ENCODE data around the gene GRIPAP1. TPM values are rescaled to one million over a fixed set of nuclear protein-coding genes. Genes with fewer than 3 reads are reported as not detected.

GRIPAP1 gene
- total RNA-seq, 2 experiments from 2014 or later, result 81.8 to 82.7 TPM

GRCh38 chrX:48935301-48935670, 66.8 kb downstream of the GRIPAP1 start:
- Mint-ChIP-seq H3K27ac (no peak overlapping the region), H3K4me1 (ENCODE audit: low read depth) (peaks cover 63% of the 10 kb centered on the region)

GRCh38 chrX:48934581-48935300, 67.3 kb downstream of the GRIPAP1 start:
- ATAC-seq (no peak), DNase-seq (no peak)
- ChIA-PET POLR2A (interaction anchor here (2.2 kb wide), 1 partner anchor 15 kb away, joined by 5 read pairs; no protein-coding TSS in a partner anchor), CTCF (no interaction called here)
- peaks cover 58% of the 10 kb centered on the region for H3K4me1 Mint-ChIP-seq (ENCODE audit: low read depth)
- no peak overlapping the region for H3K27ac Mint-ChIP-seq
- H3K9me3 Mint-ChIP-seq (ENCODE audit: insufficient read depth), result no peaks in the 10 kb centered on the region
- H3K4me3 Mint-ChIP-seq, result no peak overlapping the region
- peaks cover 48% of the 10 kb centered on the region for H3K36me3 Mint-ChIP-seq (ENCODE audit: low read depth)
- H3K27me3 Mint-ChIP-seq (ENCODE audit: low read depth), result no peaks in the 10 kb centered on the region

More at GRCh38 chrX:48935301-48935670, 66.8 kb downstream of the GRIPAP1 start:
- no peaks in the 10 kb centered on the region for H3K9me3 Mint-ChIP-seq (ENCODE audit: insufficient read depth)
- ChIA-PET CTCF (no interaction called here), POLR2A (no interaction called here)
- H3K4me3 Mint-ChIP-seq, result no peak overlapping the region
- no peaks in the 10 kb centered on the region for H3K27me3 Mint-ChIP-seq (ENCODE audit: low read depth)
- ATAC-seq (no peak), DNase-seq (no peak)
- H3K36me3 Mint-ChIP-seq (ENCODE audit: low read depth), result peaks cover 48% of the 10 kb centered on the region

GRCh38 chrX:48933757-48934156, 68.3 kb downstream of the GRIPAP1 start:
- Mint-ChIP-seq H3K4me3 (no peak overlapping the region), H3K9me3 (ENCODE audit: insufficient read depth) (no peaks in the 10 kb centered on the region), H3K27me3 (ENCODE audit: low read depth) (no peaks in the 10 kb centered on the region), H3K27ac (peak overlapping the region; percentile 16), H3K4me1 (ENCODE audit: low read depth) (peaks cover 48% of the 10 kb centered on the region), H3K36me3 (ENCODE audit: low read depth) (peaks cover 48% of the 10 kb centered on the region)
- ChIA-PET CTCF (no interaction called here), POLR2A (interaction anchor here (2.2 kb wide), 1 partner anchor 14 kb away, joined by 5 read pairs; no protein-coding TSS in a partner anchor)
- ATAC-seq, result no peak
- DNase-seq, result no peak

- Mint-ChIP-seq H3K27me3 (ENCODE audit: low read depth) (no peaks in the 10 kb centered on the region), H3K9me3 (ENCODE audit: insufficient read depth) (no peaks in the 10 kb centered on the region), H3K4me3 (no peak overlapping the region), H3K4me1 (ENCODE audit: low read depth) (peaks cover 15% of the 10 kb centered on the region), H3K36me3 (ENCODE audit: low read depth) (peaks cover 30% of the 10 kb centered on the region), H3K27ac (no peak overlapping the region)
- CTCF ChIA-PET, result interaction anchor here (1.1 to 1.2 kb wide), 2 partner anchors 18 to 279 kb away, joined by 3 read pairs; no protein-coding TSS in a partner anchor
- no peak for DNase-seq
- ATAC-seq, result no peak
- POLR2A ChIA-PET, result interaction anchor here (1.5 kb wide), 1 partner anchor 9 kb away, joined by 6 read pairs; no protein-coding TSS in a partner anchor
Measured at GRCh38 chrX:48927736-48928382, 74.2 kb downstream of the GRIPAP1 start.

- Mint-ChIP-seq H3K4me1 (ENCODE audit: low read depth) (peaks cover 15% of the 10 kb centered on the region), H3K4me3 (no peak overlapping the region), H3K9me3 (ENCODE audit: insufficient read depth) (no peaks in the 10 kb centered on the region), H3K27ac (no peak overlapping the region), H3K27me3 (ENCODE audit: low read depth) (no peaks in the 10 kb centered on the region), H3K36me3 (ENCODE audit: low read depth) (peaks cover 31% of the 10 kb centered on the region)
- DNase-seq (no peak), ATAC-seq (no peak)
- POLR2A ChIA-PET, result interaction anchor here (1.5 kb wide), 1 partner anchor 9 kb away, joined by 6 read pairs; no protein-coding TSS in a partner anchor
- CTCF ChIA-PET, result interaction anchor here (1.1 to 1.2 kb wide), 3 partner anchors 11 to 279 kb away, joined by 3 to 4 read pairs (median 3); no protein-coding TSS in a partner anchor
Measured at GRCh38 chrX:48927123-48927522, 74.9 kb downstream of the GRIPAP1 start.

GRCh38 chrX:48924270-48924669, 77.8 kb downstream of the GRIPAP1 start:
- ChIA-PET POLR2A (interaction anchor here (0.9 to 1.3 kb wide), 2 partner anchors 13 to 16 kb away, joined by 3 to 7 read pairs; no protein-coding TSS in a partner anchor), CTCF (interaction anchor here (1.8 kb wide), 1 partner anchor 15 kb away, joined by 4 read pairs; no protein-coding TSS in a partner anchor)
- no peaks in the 10 kb centered on the region for H3K9me3 Mint-ChIP-seq (ENCODE audit: insufficient read depth)
- peaks cover 38% of the 10 kb centered on the region for H3K4me1 Mint-ChIP-seq (ENCODE audit: low read depth)
- peak overlapping the region; percentile 64 for H3K27ac Mint-ChIP-seq
- H3K36me3 Mint-ChIP-seq (ENCODE audit: low read depth), result peaks cover 29% of the 10 kb centered on the region
- DNase-seq (no peak), ATAC-seq (no peak)
- no peak overlapping the region for H3K4me3 Mint-ChIP-seq
- H3K27me3 Mint-ChIP-seq (ENCODE audit: low read depth), result no peaks in the 10 kb centered on the region

- POLR2A ChIA-PET, result interaction anchor here (0.9 to 1.3 kb wide), 2 partner anchors 13 to 16 kb away, joined by 3 to 7 read pairs; no protein-coding TSS in a partner anchor
- Mint-ChIP-seq H3K4me3 (no peak overlapping the region), H3K4me1 (ENCODE audit: low read depth) (peaks cover 41% of the 10 kb centered on the region), H3K27ac (peak overlapping the region; percentile 64), H3K27me3 (ENCODE audit: low read depth) (no peaks in the 10 kb centered on the region), H3K36me3 (ENCODE audit: low read depth) (peaks cover 29% of the 10 kb centered on the region), H3K9me3 (ENCODE audit: insufficient read depth) (no peaks in the 10 kb centered on the region)
- CTCF ChIA-PET, result interaction anchor here (1.8 kb wide), 1 partner anchor 16 kb away, joined by 4 read pairs; no protein-coding TSS in a partner anchor
- DNase-seq (no peak), ATAC-seq (no peak)
Measured at GRCh38 chrX:48923771-48924170, 78.3 kb downstream of the GRIPAP1 start.

Other genes starting within 250 kb of the GRIPAP1 start
- gene GLOD5, start 240.5 kb downstream of the GRIPAP1 start, total RNA-seq, result not detected
- gene GATA1, start 215.7 kb downstream of the GRIPAP1 start, total RNA-seq, result not detected
- gene HDAC6, start 200.2 kb downstream of the GRIPAP1 start, total RNA-seq, result 10 to 100 TPM; 77.3 to 88.9 TPM
- gene ERAS, start 175.8 kb downstream of the GRIPAP1 start, total RNA-seq, result not detected
- not detected for gene PCSK1N, start 166.7 kb downstream of the GRIPAP1 start, total RNA-seq
- gene TIMM17B, start 104.5 kb downstream of the GRIPAP1 start, total RNA-seq, result 10 to 100 TPM; 41.6 to 44.1 TPM
- gene PQBP1, start 104.3 kb downstream of the GRIPAP1 start, total RNA-seq, result 10 to 100 TPM; 63.9 to 70.8 TPM
- 10 to 100 TPM; 14.8 to 15.3 TPM for gene SLC35A2, start 90.6 kb downstream of the GRIPAP1 start, total RNA-seq
- gene PIM2, start 83.2 kb downstream of the GRIPAP1 start, total RNA-seq, result 10 to 100 TPM; 51.3 to 53.6 TPM
- gene OTUD5, start 44.7 kb downstream of the GRIPAP1 start, total RNA-seq, result 10 to 100 TPM; 40.0 to 41.7 TPM
- gene KCND1, start 30.4 kb downstream of the GRIPAP1 start, total RNA-seq, result 1 to 10 TPM; 3.5 to 4.6 TPM
- gene TFE3, start 41.1 kb upstream of the GRIPAP1 start, total RNA-seq, result 10 to 100 TPM; 17.6 to 18.2 TPM
- gene CCDC120, start 56.7 kb upstream of the GRIPAP1 start, total RNA-seq, result 1 to 10 TPM; 5.0 to 5.4 TPM
- gene PRAF2, start 71.7 kb upstream of the GRIPAP1 start, total RNA-seq, result 10 to 100 TPM; 19.7 to 22.6 TPM
- gene WDR45, start 77.6 kb upstream of the GRIPAP1 start, total RNA-seq, result 10 to 100 TPM; 29.1 to 29.4 TPM
- 10 to 100 TPM; 26.1 to 26.2 TPM for gene GPKOW, start 121.5 kb upstream of the GRIPAP1 start, total RNA-seq
- 1 to 10 TPM in 1 of 2 experiments, under 1 TPM in 1; 0.97 to 1.5 TPM for gene MAGIX, start 160.5 kb upstream of the GRIPAP1 start, total RNA-seq
- gene PLP2, start 169.6 kb upstream of the GRIPAP1 start, total RNA-seq, result 100 to 1,000 TPM; 203 to 214 TPM
- gene PRICKLE3, start 184.1 kb upstream of the GRIPAP1 start, total RNA-seq, result 10 to 100 TPM; 13.9 TPM
- gene SYP, start 197.9 kb upstream of the GRIPAP1 start, total RNA-seq, result 1 to 10 TPM; 1.1 to 2.6 TPM
- gene CACNA1F, start 231.1 kb upstream of the GRIPAP1 start, total RNA-seq, result under 1 TPM; 0.11 to 0.18 TPM
- gene CCDC22, start 233.2 kb upstream of the GRIPAP1 start, total RNA-seq, result 10 to 100 TPM; 27.3 to 32.2 TPM